Muscle layer of duodenum (tissue), 2 donors: ENCODE measurements around the gene KRTAP10-3.

Experiments used
- H3K27ac ChIP-seq: one replicate; pipeline ENCODE4 v1.7.0; 2013; ENCODE audit warnings: mild to moderate bottlenecking, low read length
- H3K27me3 ChIP-seq: one replicate; pipeline ENCODE4 v1.7.0; 2013; ENCODE audit warnings: low read depth, mild to moderate bottlenecking, control low read depth, low read length
- H3K36me3 ChIP-seq, 2 donors: one replicate each; pipeline ENCODE4 v1.7.0; 2013; ENCODE audit warnings: low read length in 2 of 2, control low read depth in 1 of 2, mild to moderate bottlenecking in 1 of 2; ENCODE audit not compliant: insufficient read depth in 2 of 2, control insufficient read depth in 1 of 2
- H3K4me1 ChIP-seq, 2 donors: one replicate each; pipeline ENCODE4 v1.7.0; 2013; ENCODE audit warnings: low read length in 2 of 2, mild to moderate bottlenecking in 2 of 2, control low read depth in 1 of 2, moderate library complexity in 1 of 2; ENCODE audit not compliant: insufficient read depth in 2 of 2, control insufficient read depth in 1 of 2
- H3K4me3 ChIP-seq, 2 donors: one replicate each; pipeline ENCODE4 v1.7.0; 2013; ENCODE audit warnings: low read length in 2 of 2, low read depth in 1 of 2, mild to moderate bottlenecking in 1 of 2
- H3K9me3 ChIP-seq, 2 donors: one replicate each; pipeline ENCODE4 v1.7.0; 2013; ENCODE audit warnings: low read length in 2 of 2, control low read depth in 1 of 2, mild to moderate bottlenecking in 1 of 2; ENCODE audit not compliant: control insufficient read depth in 1 of 2
- donor health status: healthy.

The KRTAP10-3 gene

GRCh38 chr21:44509539-44509938, 49.1 kb downstream of the KRTAP10-3 start:
- peaks cover 0 to 7% of the 10 kb centered on the region in 2 donors for H3K4me1 ChIP-seq
- H3K4me3 ChIP-seq = no peak overlapping the region
- H3K27ac ChIP-seq = no peak overlapping the region
- H3K27me3 ChIP-seq = no peaks in the 10 kb centered on the region
- no peaks in the 10 kb centered on the region for H3K36me3 ChIP-seq
- no peaks in the 10 kb centered on the region for H3K9me3 ChIP-seq

GRCh38 chr21:44508711-44509445, 49.7 kb downstream of the KRTAP10-3 start:
- Histone ChIP-seq H3K36me3 (no peaks in the 10 kb centered on the region), H3K9me3 (no peaks in the 10 kb centered on the region), H3K27me3 (no peaks in the 10 kb centered on the region), H3K4me1 (peaks cover 0 to 7% of the 10 kb centered on the region in 2 donors), H3K4me3 (no peak overlapping the region), H3K27ac (no peak overlapping the region)

GRCh38 chr21:44508426-44508710, 50.2 kb downstream of the KRTAP10-3 start:
- Histone ChIP-seq H3K9me3 (no peaks in the 10 kb centered on the region), H3K4me3 (no peak overlapping the region), H3K27me3 (no peaks in the 10 kb centered on the region), H3K4me1 (peaks cover 0 to 7% of the 10 kb centered on the region in 2 donors), H3K36me3 (no peaks in the 10 kb centered on the region), H3K27ac (no peak overlapping the region)
